H1 (cell line): Measurements from ENCODE around the gene MKX. TPM values are rescaled to one million over a fixed set of nuclear protein-coding genes. Genes with fewer than 3 reads are reported as not detected.

Source experiments
- CTCF ChIA-PET: fragments of 300-600 bp; sonication (Branson Sonifier 250); formaldehyde crosslinking; loops from one replicate; lab custom pipeline; 2021; ENCODE audit not compliant: partially characterized antibody; lab: Charles Lee
- POLR2A ChIA-PET: fragments of 300-600 bp; sonication (Branson Sonifier 250); formaldehyde crosslinking; loops from one replicate; lab custom pipeline; 2021; ENCODE audit warnings: inconsistent platforms; ENCODE audit not compliant: partially characterized antibody; lab: Charles Lee
- DNase-seq, 2 experiments: peaks; one replicate each; pipeline versions ENCODE4 v3.0.0 to v3.0.0-alpha.2; 2010 to 2022; ENCODE audit warnings: low spot score in 2 of 2, low read depth in 1 of 2, mixed read lengths in 1 of 2
- FAIRE-seq: peaks from 2 replicates; lab custom pipeline; 2011; peaks lifted over from hg19 to GRCh38; lab: Jason Lieb, UNC
- H2AFZ ChIP-seq: 2 replicates; pipeline ENCODE4 v1.8.1; 2012; ENCODE audit warnings: low read length, inconsistent platforms
- H2AK5ac ChIP-seq: 2 replicates; pipeline ENCODE4 v1.6.1; 2013; ENCODE audit warnings: low read depth, low read length
- H2BK120ac ChIP-seq: replicated peaks from 2 replicates; pipeline ENCODE3; 2013; ENCODE audit warnings: low read depth, low read length, inconsistent platforms
- H2BK12ac ChIP-seq: 2 replicates; pipeline ENCODE4 v1.6.1; 2013; ENCODE audit warnings: low read depth, low read length
- H2BK15ac ChIP-seq: 2 replicates; pipeline ENCODE4 v1.6.1; 2013; ENCODE audit warnings: low read length
- H2BK20ac ChIP-seq: 2 replicates; pipeline ENCODE4 v1.6.1; 2013; ENCODE audit warnings: low read length
- H2BK5ac ChIP-seq: 2 replicates; pipeline ENCODE4 v1.6.1; 2013; ENCODE audit warnings: low read depth, low read length
- H3K14ac ChIP-seq: 2 replicates; pipeline ENCODE4 v1.6.1; 2013; ENCODE audit warnings: inconsistent platforms; ENCODE audit not compliant: insufficient read length
- H3K18ac ChIP-seq: 2 replicates; pipeline ENCODE4 v1.6.1; 2013; ENCODE audit warnings: low read length; ENCODE audit errors: extremely low read depth
- H3K23ac ChIP-seq: 2 replicates; pipeline ENCODE4 v1.6.1; 2013; ENCODE audit warnings: inconsistent platforms; ENCODE audit not compliant: insufficient read length
- H3K23me2 ChIP-seq: 2 replicates; pipeline ENCODE4 v1.6.1; 2013; ENCODE audit warnings: low read depth, low read length
- H3K27ac ChIP-seq: 2 replicates; pipeline ENCODE4 v1.6.1; 2011; ENCODE audit warnings: low read depth, low read length, inconsistent platforms
- H3K27me3 ChIP-seq, 4 experiments: replicated peaks in 1 of 4; 1 replicate in 1 of 4; 2 replicates in 3 of 4; pipeline versions ENCODE4 v1.6.1 to v1.8.1; 2011 to 2013; ENCODE audit warnings: low read length in 3 of 4, mild to moderate bottlenecking in 3 of 4, inconsistent platforms in 2 of 4, mixed read lengths in 2 of 4, moderate library complexity in 1 of 4; ENCODE audit not compliant: control insufficient read depth in 3 of 4, insufficient read depth in 3 of 4; ENCODE audit errors: extremely low read depth in 1 of 4
- H3K36me3 ChIP-seq, 4 experiments: 2 replicates each; pipeline versions ENCODE4 v1.6.1 to v1.8.1; 2011 to 2013; ENCODE audit warnings: mild to moderate bottlenecking in 4 of 4, low read length in 3 of 4, moderate library complexity in 2 of 4, control low read depth in 1 of 4, inconsistent platforms in 1 of 4; ENCODE audit not compliant: insufficient read depth in 4 of 4, control insufficient read depth in 2 of 4
- H3K4ac ChIP-seq: replicated peaks from 2 replicates; pipeline ENCODE3; 2013; ENCODE audit warnings: low read length, low read depth, mixed read lengths, inconsistent platforms; ENCODE audit not compliant: insufficient read length
- H3K4me1 ChIP-seq, 4 experiments: replicated peaks in 1 of 4; 1 replicate in 1 of 4; 2 replicates in 3 of 4; pipeline versions ENCODE4 v1.6.1 to v1.8.1; 2011 to 2013; ENCODE audit warnings: low read length in 3 of 4, inconsistent platforms in 2 of 4, mixed read lengths in 1 of 4; ENCODE audit not compliant: insufficient read depth in 4 of 4, control insufficient read depth in 3 of 4
- H3K4me2 ChIP-seq, 2 experiments: 2 replicates each; pipeline versions ENCODE4 v1.6.1 to v1.8.1; 2011 to 2013; ENCODE audit warnings: low read depth in 2 of 2, low read length in 2 of 2, control low read depth in 1 of 2, inconsistent platforms in 1 of 2, mild to moderate bottlenecking in 1 of 2; ENCODE audit not compliant: insufficient read depth in 1 of 2
- H3K4me3 ChIP-seq, 4 experiments: fragments of 200-600, 300-600 bp in 1 of 4; sonication (generic), shearing (Covaris generic), sonication (Bioruptor Twin) in 1 of 4; 2 replicates each; pipeline versions ENCODE4 v1.5.1 to v1.8.1; 2011 to 2016; ENCODE audit warnings: low read length in 4 of 4, low read depth in 3 of 4, control low read depth in 2 of 4, inconsistent platforms in 2 of 4, mild to moderate bottlenecking in 2 of 4, mixed read lengths in 1 of 4, moderate library complexity in 1 of 4; ENCODE audit not compliant: insufficient read depth in 2 of 4; ENCODE audit errors: extremely low read depth in 1 of 4
- H3K56ac ChIP-seq: replicated peaks from 2 replicates; pipeline ENCODE3; 2013; ENCODE audit warnings: low read depth, mild to moderate bottlenecking, mixed read lengths, low read length, inconsistent platforms; ENCODE audit not compliant: insufficient read length
- H3K79me1 ChIP-seq: 2 replicates; pipeline ENCODE4 v1.6.1; 2013; ENCODE audit warnings: low read depth, low read length, control low read depth
- H3K79me2 ChIP-seq, 2 experiments: 2 replicates each; pipeline versions ENCODE4 v1.6.1 to v1.8.1; 2012 to 2013; ENCODE audit warnings: low read length in 2 of 2, mild to moderate bottlenecking in 2 of 2, inconsistent platforms in 1 of 2; ENCODE audit not compliant: insufficient read depth in 2 of 2, control insufficient read depth in 1 of 2
- H3K9ac ChIP-seq, 4 experiments: replicated peaks in 1 of 4; 1 replicate in 1 of 4; 2 replicates in 3 of 4; pipeline versions ENCODE4 v1.6.1 to v1.8.1; 2011 to 2013; ENCODE audit warnings: low read depth in 3 of 4, low read length in 3 of 4, control low read depth in 2 of 4, mild to moderate bottlenecking in 2 of 4, moderate library complexity in 2 of 4, inconsistent platforms in 1 of 4; ENCODE audit errors: extremely low read depth in 1 of 4
- H3K9me3 ChIP-seq, 2 experiments: 2 replicates each; pipeline versions ENCODE4 v1.6.1 to v1.8.1; 2012 to 2013; ENCODE audit warnings: mild to moderate bottlenecking in 2 of 2, moderate library complexity in 2 of 2, control low read depth in 1 of 2, inconsistent platforms in 1 of 2, low read depth in 1 of 2, low read length in 1 of 2, mixed read lengths in 1 of 2; ENCODE audit not compliant: insufficient read depth in 2 of 2
- H4K20me1 ChIP-seq, 2 experiments: replicated peaks in 1 of 2; 2 replicates each; pipeline versions ENCODE3 to v1.8.1; 2011 to 2013; ENCODE audit warnings: inconsistent platforms in 2 of 2, low read length in 2 of 2, mild to moderate bottlenecking in 1 of 2; ENCODE audit not compliant: insufficient read depth in 2 of 2, control insufficient read depth in 1 of 2
- H4K5ac ChIP-seq: 2 replicates; pipeline ENCODE4 v1.6.1; 2013; ENCODE audit warnings: low read length, low read depth, mixed read lengths, inconsistent platforms; ENCODE audit not compliant: insufficient read length
- H4K8ac ChIP-seq: 2 replicates; pipeline ENCODE4 v1.8.0; 2013; ENCODE audit warnings: mild to moderate bottlenecking, moderate library complexity, low read length, inconsistent platforms; ENCODE audit not compliant: insufficient read depth; ENCODE audit errors: extremely low read depth
- H4K91ac ChIP-seq: replicated peaks from 2 replicates; pipeline ENCODE3; 2013; ENCODE audit warnings: low read length, mixed read lengths, inconsistent platforms; ENCODE audit not compliant: insufficient read length
- BACH1 ChIP-seq: IDR thresholded peaks from 2 replicates; pipeline ENCODE4 v1.6.1; 2012; ENCODE audit warnings: low read length, improper control_type of control experiment
- CREB1 ChIP-seq: IDR thresholded peaks from 2 replicates; pipeline ENCODE4 v1.6.1; 2012; ENCODE audit warnings: inconsistent platforms
- EGR1 ChIP-seq: IDR thresholded peaks from 2 replicates; pipeline ENCODE4 v1.6.1; 2011; ENCODE audit warnings: low read depth, low read length, borderline replicate concordance
- HDAC2 ChIP-seq, 2 experiments: fragments of 300-600 bp in 1 of 2; sonication (generic) in 1 of 2; IDR thresholded peaks; 2 replicates each; pipeline ENCODE4 v1.6.1; 2011 to 2012; ENCODE audit warnings: low read depth in 2 of 2, low read length in 2 of 2, mild to moderate bottlenecking in 2 of 2, moderate library complexity in 2 of 2, borderline replicate concordance in 1 of 2, inconsistent platforms in 1 of 2
- MAFK ChIP-seq: IDR thresholded peaks from 2 replicates; pipeline ENCODE4 v1.6.1; 2012; ENCODE audit warnings: low read depth, mild to moderate bottlenecking, improper control_type of control experiment, low read length
- NRF1 ChIP-seq: IDR thresholded peaks from 2 replicates; pipeline ENCODE4 v1.6.1; 2011; ENCODE audit warnings: mild to moderate bottlenecking, low read depth, low read length, improper control_type of control experiment
- PHF8 ChIP-seq: fragments of 200-600 bp; sonication (generic); conservative IDR thresholded peaks from 2 replicates; pipeline ENCODE4 v1.7.1; 2012; ENCODE audit warnings: low read depth, mild to moderate bottlenecking, inconsistent platforms, low read length, moderate library complexity
- SAP30 ChIP-seq: fragments of 300-600 bp; sonication (generic); IDR thresholded peaks from 2 replicates; pipeline ENCODE4 v1.7.1; 2012; ENCODE audit warnings: low read length, moderate library complexity, mild to moderate bottlenecking, inconsistent platforms; ENCODE audit not compliant: insufficient read depth, insufficient replicate concordance
- SIN3A ChIP-seq, 2 experiments: IDR thresholded peaks in 1 of 2; conservative IDR thresholded peaks in 1 of 2; 2 replicates each; pipeline ENCODE4 v1.6.1; 2011 to 2012; ENCODE audit warnings: low read length in 2 of 2, improper control_type of control experiment in 1 of 2, low read depth in 1 of 2, mild to moderate bottlenecking in 1 of 2
- SIRT6 ChIP-seq: IDR thresholded peaks from one replicate; pipeline ENCODE4 v1.7.1; 2012; ENCODE audit warnings: low read length, inconsistent platforms
- SUZ12 ChIP-seq: fragments of 200-600 bp; sonication (generic); IDR thresholded peaks from 2 replicates; pipeline ENCODE4 v1.6.1; 2012; ENCODE audit warnings: mild to moderate bottlenecking, inconsistent platforms, low read length, moderate library complexity, mixed read lengths
- YY1 ChIP-seq: IDR thresholded peaks from 2 replicates; pipeline ENCODE4 v1.6.1; 2011; ENCODE audit warnings: low read depth, mild to moderate bottlenecking, low read length
- WGBS, 2 experiments: shearing (Covaris generic) in 1 of 2; methylation state at CpG; one replicate each; pipeline versions ENCODE4 v1.1.6 to v1.1.7; 2013 to 2015; ENCODE audit warnings: low lambda C conversion rate in 2 of 2, mixed read lengths in 2 of 2, inconsistent platforms in 1 of 2, low coverage in 1 of 2, missing lambda C conversion rate in 1 of 2; ENCODE audit not compliant: insufficient replicate concordance in 2 of 2, insufficient coverage in 1 of 2, insufficient read length in 1 of 2; ENCODE audit errors: extremely low coverage in 1 of 2, missing lambda C conversion rate in 1 of 2; 5-methylcytosine and 5-hydroxymethylcytosine counted together
- polyA plus RNA-seq, 7 experiments: library from polyadenylated mRNA; depleted of rRNA in 3 of 7; stranded (reverse) in 5 of 7; unstranded in 2 of 7; fragments of >200 nt in 5 of 7; fragments of 200-250 nt in 2 of 7; gene quantifications; 1 replicate in 5 of 7; 2 replicates in 1 of 7; 4 replicates in 1 of 7; pipeline versions ENCODE4 v1.2.1 to v1.2.3, GENCODE V29; 2011 to 2013; ENCODE audit warnings: missing spikeins in 2 of 7, mixed read lengths in 2 of 7
- total RNA-seq: library from RNA; stranded (reverse); fragmentation: NEBNext Ultra II Directional; extraction: Animal tissue kit (Norgen Biotek cat#: 25700); gene quantifications from 2 replicates; pipeline ENCODE4 v1.2.1, GENCODE V29; 2021

Gene MKX
- total and polyA plus RNA-seq, 2 of the 8 experiments (the other 6 are each of a cell fraction or from before 2014, with no cell fraction given), result 0.21 to 1.3 TPM

DNA sequence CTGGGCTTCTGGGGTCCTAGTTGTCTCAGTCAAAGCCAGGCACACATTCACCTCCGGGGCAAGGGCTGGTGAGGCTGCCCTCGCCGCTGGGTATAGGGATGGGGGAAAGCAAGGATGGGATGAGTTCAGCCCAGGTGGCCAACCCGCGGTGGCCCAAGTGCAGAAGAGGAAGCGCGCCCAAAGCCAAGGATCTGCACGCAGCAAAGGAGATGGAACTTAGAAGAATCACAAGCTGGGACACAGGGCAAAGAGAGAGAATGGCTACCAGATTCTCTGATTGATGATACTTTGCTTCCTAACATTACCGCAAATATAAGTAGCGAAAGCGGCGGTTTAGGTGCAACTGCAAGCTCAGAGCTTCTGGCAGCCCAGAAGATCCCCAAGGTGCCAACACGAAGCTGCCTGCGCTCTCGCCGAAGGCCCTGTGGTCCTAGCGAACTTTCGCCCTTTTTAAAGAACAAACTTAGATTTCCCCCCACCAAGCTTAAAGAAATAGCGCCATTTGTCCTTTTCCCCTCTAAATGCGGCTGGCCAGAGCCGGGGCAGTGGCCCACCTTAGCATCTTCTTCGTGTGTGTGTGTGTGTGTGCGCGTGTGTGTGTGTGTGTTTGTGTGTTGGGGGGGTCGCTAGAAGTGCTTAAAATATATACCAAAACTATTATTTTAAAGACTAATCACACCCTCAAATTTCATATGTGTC is 927 bp upstream of the MKX start:
- FAIRE-seq, result no peak
- TF ChIP-seq SIRT6 (no peak), HDAC2 (IDR thresholded peaks at IDR 0.05; ENCODE audit: borderline replicate concordance in 1 of 2, low read depth in 2 of 2, low read length in 2 of 2) (no peak), SIN3A (conservative IDR thresholded peaks at IDR 0.05 in 1 of 2, IDR thresholded peaks at IDR 0.05 in 1 of 2; ENCODE audit: low read depth in 1 of 2, low read length in 2 of 2) (0 out of 4 replicates have a peak, but pooled peaks of 1 of the 2 experiments have one; percentile 9), BACH1 (no peak), SUZ12 (peak; percentile 88; the same call in 1 of the 2 replicates), YY1 (no peak), MAFK (no peak), NRF1 (no peak), CREB1 (no peak), PHF8 (no peak), EGR1 (no peak), SAP30 (no peak)

More for the DNA sequence above, 927 bp upstream of the MKX start:
- peaks cover 0 to 14% (median 13%) of the 10 kb centered on the region in 4 experiments; a peak in 6 of 7 replicates for H3K4me1 ChIP-seq
- no peak overlapping the region for H3K9ac ChIP-seq
- CTCF ChIA-PET, result interaction anchor here (0.6 to 1.6 kb wide), 6 partner anchors 35 to 647 kb away, joined by 3 to 5 read pairs (median 3); no protein-coding TSS in a partner anchor
- no peak overlapping the region for H4K91ac ChIP-seq
- H4K5ac ChIP-seq, result no peak overlapping the region
- POLR2A ChIA-PET, result interaction anchor here (1.0 kb wide), 1 partner anchor 242 kb away, joined by 3 read pairs; no protein-coding TSS in a partner anchor
- DNase-seq, result no peak
- H2BK120ac ChIP-seq, result no peak overlapping the region
- peak overlapping the region; percentile 51 to 80 (median 62) for H3K4me3 ChIP-seq
- H3K4me2 ChIP-seq, result peak overlapping the region; percentile 96 to 99
- 2% methylated on average over 24 of the region's 25 CpGs; no CpG with 5 or more reads in 1 of the 2 experiments for WGBS, 2 experiments
- peaks cover 34% of the 10 kb centered on the region for H3K23me2 ChIP-seq
- H2BK20ac ChIP-seq, result no peak overlapping the region
- H2AK5ac ChIP-seq, result no peak overlapping the region
- H3K9me3 ChIP-seq, result no peaks in the 10 kb centered on the region
- H3K27ac ChIP-seq, result no peak overlapping the region
- H2BK12ac ChIP-seq, result no peak overlapping the region
- H3K36me3 ChIP-seq, result no peaks in the 10 kb centered on the region
- peak overlapping the region; percentile 76 for H2AFZ ChIP-seq
- peaks cover 37 to 74% (median 62%) of the 10 kb centered on the region in 4 experiments for H3K27me3 ChIP-seq
- no peak overlapping the region for H4K8ac ChIP-seq
- H3K23ac ChIP-seq, result no peak overlapping the region
- no peaks in the 10 kb centered on the region for H3K79me2 ChIP-seq
- H3K56ac ChIP-seq, result no peak overlapping the region
- H2BK5ac ChIP-seq, result no peak overlapping the region
- H3K14ac ChIP-seq, result no peak overlapping the region
- no peak overlapping the region for H3K18ac ChIP-seq
- no peak overlapping the region for H2BK15ac ChIP-seq
- peaks cover 3 to 5% of the 10 kb centered on the region in 2 experiments for H4K20me1 ChIP-seq
- no peak overlapping the region for H3K4ac ChIP-seq
- no peaks in the 10 kb centered on the region for H3K79me1 ChIP-seq
